DMS 273 treated with DMSO at 0.1 percent for 48 hours (cell line): ENCODE measurements around the gene IL21R.
"Not testable (repeated sequence)": the region's sequence is repeated elsewhere in the genome, so short reads cannot be mapped to it uniquely, and the experiment has no call there.

Source experiments
- DNase-seq: peaks from one replicate; lab custom pipeline; 2025; lab: John Stamatoyannopoulos, UW

IL21R gene

GRCh38 chr16:27427538-27427937 lies 25.6 kb downstream of the IL21R start:
- no peak for DNase-seq

- no peak for DNase-seq
These were observed 26.2 kb downstream of the IL21R start for GRCh38 chr16:27428026-27428785.

GRCh38 chr16:27429330-27429871 lies 27.4 kb downstream of the IL21R start:
- DNase-seq, result no peak

GRCh38 chr16:27429981-27430441 lies 28.0 kb downstream of the IL21R start:
- DNase-seq, result no peak

- no peak for DNase-seq
These were observed 28.5 kb downstream of the IL21R start for GRCh38 chr16:27430512-27430911.

- DNase-seq, result no peak
These were observed 29.0 kb downstream of the IL21R start for GRCh38 chr16:27430923-27431484.

GRCh38 chr16:27431773-27432532 lies 30.0 kb downstream of the IL21R start:
- no peak for DNase-seq

GRCh38 chr16:27432558-27432957 lies 30.6 kb downstream of the IL21R start:
- no peak for DNase-seq

GRCh38 chr16:27433191-27433590 lies 31.2 kb downstream of the IL21R start:
- not testable (repeated sequence) for DNase-seq

- no peak for DNase-seq
These were observed 31.7 kb downstream of the IL21R start for GRCh38 chr16:27433636-27434035.

- DNase-seq, result no peak
These were observed 32.4 kb downstream of the IL21R start for GRCh38 chr16:27434141-27435051.

- DNase-seq, result not testable (repeated sequence)
These were observed 33.2 kb downstream of the IL21R start for GRCh38 chr16:27435146-27435545.

- no peak for DNase-seq
These were observed 34.1 kb downstream of the IL21R start for GRCh38 chr16:27436065-27436464.

GRCh38 chr16:27436921-27437650 lies 35.1 kb downstream of the IL21R start:
- no peak for DNase-seq

GRCh38 chr16:27437946-27438345 lies 36.0 kb downstream of the IL21R start:
- DNase-seq, result no peak

GRCh38 chr16:27439271-27440018 lies 37.5 kb downstream of the IL21R start:
- DNase-seq, result no peak

- no peak for DNase-seq
These were observed 39.3 kb downstream of the IL21R start for GRCh38 chr16:27441276-27441675.

- DNase-seq, result no peak
These were observed 40.0 kb downstream of the IL21R start for GRCh38 chr16:27441998-27442397.

- DNase-seq, result no peak
These were observed 42.0 kb downstream of the IL21R start for GRCh38 chr16:27444015-27444414.

- no peak for DNase-seq
These were observed 42.5 kb downstream of the IL21R start for GRCh38 chr16:27444470-27444869.
